ENCODE results near the gene CARD9.

Gene CARD9

GRCh38 chr9:136381311-136381710 lies 7.8 kb upstream of the CARD9 start:
- in situ Hi-C loops (cut with MboI; ENCODE audit: low sequenced_read_pairs): no loop called here

GRCh38 chr9:136380381-136380780 lies 6.9 kb upstream of the CARD9 start:
- in situ Hi-C loops (cut with MboI; ENCODE audit: low sequenced_read_pairs): no loop called here

- in situ Hi-C loops (cut with MboI; ENCODE audit: low sequenced_read_pairs): no loop called here
Observed at GRCh38 chr9:136379891-136380290, 6.4 kb upstream of the CARD9 start.

- in situ Hi-C loops (cut with MboI; ENCODE audit: low sequenced_read_pairs): no loop called here
Observed at GRCh38 chr9:136379401-136379800, 5.9 kb upstream of the CARD9 start.

DNA sequence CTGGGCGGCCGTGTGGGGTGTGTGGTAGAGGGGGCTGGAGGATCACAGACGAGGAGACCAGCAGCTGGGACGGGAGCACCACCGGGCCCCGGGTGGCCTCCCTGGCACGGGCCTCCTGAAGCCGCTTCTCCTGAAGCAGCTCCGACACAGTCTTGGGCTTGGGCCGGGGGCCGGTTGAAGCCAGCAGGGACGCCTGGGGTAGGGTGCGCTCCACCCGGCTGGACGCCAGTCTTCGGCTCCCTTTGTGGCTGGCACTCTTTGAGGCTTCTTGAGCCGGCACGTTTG lies 5.5 kb upstream of the CARD9 start:
- in situ Hi-C loops (cut with MboI; ENCODE audit: low sequenced_read_pairs): no loop called here

DNA sequence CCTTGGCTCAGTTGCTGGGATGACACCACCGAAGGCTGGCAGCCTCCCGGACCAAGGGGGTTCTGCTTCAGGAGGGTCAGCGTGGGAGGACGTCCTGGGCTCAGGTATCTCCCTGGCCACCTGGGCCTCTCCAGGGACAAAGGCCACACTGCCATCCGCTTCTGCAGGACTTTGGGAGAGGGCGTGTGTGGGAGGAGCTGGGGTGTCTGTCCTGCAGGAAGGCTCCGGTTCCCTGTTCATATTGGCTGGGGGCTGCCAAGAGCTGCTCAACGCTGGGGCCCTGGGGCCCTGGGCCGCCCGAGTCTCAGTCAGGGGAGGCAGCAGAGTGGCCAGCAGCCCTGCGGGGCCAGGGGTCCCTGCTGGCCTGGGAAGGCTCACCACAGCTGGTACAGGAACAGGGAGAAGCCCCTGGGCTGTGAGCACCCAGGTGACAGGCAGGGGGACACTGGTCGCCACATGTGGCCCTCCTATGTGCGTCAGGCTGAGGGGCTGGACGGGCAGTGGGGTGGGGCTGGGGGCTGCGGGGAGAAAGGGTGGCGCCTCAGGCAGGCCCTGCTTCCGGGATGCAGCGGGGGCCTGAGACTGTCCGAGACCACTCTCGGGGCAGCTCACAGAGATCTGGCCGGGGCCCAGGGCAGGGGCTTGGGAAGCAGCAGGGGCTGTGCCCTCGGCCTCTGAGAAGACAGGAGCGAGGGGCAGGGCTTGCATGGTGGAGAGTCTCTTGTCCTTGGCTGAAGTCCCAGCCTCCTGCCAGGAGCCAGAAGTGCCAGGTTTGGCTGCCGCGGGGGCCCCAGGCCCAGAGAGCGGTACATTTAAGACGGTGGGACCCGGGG lies 4.9 kb upstream of the CARD9 start:
- in situ Hi-C loops (cut with MboI; ENCODE audit: low sequenced_read_pairs): no loop called here

DNA sequence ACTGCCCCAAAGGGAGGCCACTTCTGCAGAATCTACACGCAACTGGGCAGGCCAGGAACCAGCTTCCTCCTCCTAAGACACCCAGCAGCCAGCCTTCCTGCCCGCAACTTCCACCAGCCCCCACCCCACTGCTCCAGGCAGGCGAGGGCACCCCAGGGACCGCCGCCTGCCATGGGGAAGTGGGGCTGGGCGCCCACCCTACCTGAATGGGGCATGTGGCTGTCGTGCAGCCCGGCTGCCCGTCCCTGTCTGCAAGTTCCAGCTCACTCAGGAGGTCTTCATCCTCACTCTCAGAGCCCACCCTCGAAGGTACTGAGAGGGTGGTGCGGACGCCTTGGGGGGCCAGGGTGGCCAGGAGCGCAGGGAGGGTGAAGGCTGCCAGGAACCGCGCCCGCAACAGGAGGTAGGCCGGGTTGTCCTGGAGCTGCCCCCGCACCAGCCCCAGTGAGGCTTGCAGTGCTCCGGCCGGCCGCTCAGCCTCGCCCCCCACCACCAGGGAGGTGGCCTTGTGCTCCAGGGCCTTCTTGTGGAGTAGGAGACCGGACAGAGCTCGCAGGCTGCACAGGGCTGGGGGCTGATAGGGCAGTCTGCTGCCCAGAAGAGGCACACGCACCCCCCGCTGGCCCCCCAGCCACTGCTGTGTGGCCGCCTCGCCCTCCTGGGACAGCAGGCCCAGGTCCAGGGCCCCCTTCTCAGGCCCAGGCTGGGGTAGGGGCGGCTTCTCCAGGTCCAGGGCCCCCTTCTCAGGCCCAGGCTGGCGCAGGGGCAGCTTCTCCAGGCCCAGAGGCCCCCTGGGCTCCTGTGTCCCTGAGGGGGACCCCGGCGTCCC lies 4.1 kb upstream of the CARD9 start:
- in situ Hi-C loops (cut with MboI; ENCODE audit: low sequenced_read_pairs): no loop called here

DNA sequence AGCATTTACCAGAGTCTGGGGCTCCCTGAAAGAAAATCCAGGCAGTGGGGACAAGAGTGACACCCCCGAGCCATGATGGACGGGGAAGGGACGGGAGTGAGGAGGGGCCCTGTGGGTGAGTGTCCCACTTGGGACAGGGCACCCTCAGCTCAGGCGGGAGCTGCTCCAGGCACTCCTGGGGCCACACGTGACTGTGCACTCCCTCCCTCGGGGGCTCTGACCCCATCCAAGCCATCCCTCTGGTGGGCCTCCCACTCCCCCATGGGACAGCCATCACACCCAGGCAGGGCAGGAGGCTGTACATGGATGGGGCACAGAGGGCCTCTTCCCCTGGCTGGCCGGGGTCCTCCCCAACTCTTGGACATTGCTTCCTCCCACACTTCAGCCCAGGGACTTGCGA lies 3.0 kb upstream of the CARD9 start:
- in situ Hi-C loops (cut with MboI; ENCODE audit: low sequenced_read_pairs): no loop called here

DNA sequence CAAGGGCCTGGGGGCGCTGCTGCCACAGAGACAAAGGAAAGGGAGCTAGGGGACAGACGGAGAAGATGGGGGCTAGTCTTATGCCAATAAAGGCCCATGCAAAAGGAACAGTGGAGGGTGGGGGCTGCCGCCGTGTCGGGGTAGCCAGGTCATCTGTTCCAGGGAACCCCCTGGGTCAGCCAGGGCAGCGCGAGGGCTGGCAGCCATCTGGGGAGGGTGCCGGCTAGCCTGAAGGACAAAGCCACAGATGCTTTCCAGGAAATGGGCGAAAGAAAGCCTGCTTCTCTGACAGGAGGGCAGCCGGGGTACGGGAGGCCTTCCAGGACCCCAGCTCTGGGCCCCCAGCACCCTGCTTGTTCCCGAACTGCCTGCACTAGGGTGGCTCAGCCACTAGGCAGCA lies 1.6 kb upstream of the CARD9 start:
- in situ Hi-C loops (cut with MboI; ENCODE audit: low sequenced_read_pairs): no loop called here

DNA sequence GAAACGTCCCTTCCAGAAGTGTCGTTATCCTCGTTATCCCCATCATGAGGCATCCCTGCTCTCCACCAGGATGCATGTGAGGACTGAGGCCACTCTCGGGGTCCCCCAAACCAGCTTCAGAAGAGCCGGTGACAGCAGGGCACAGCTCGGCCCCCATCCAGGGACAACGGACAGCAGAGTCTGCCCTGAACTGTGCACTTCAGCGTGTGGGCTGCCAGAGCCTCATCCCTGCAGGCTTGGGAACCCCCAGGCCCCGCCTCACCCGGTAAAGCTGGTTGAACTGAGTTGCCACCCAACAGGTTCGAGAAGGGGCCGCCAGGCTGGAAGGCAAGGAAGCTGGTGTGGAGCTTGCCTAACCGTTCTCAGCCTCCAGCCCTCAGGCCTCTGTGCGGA lies 710 bp upstream of the CARD9 start:
- in situ Hi-C loops (cut with MboI; ENCODE audit: low sequenced_read_pairs): no loop called here

DNA sequence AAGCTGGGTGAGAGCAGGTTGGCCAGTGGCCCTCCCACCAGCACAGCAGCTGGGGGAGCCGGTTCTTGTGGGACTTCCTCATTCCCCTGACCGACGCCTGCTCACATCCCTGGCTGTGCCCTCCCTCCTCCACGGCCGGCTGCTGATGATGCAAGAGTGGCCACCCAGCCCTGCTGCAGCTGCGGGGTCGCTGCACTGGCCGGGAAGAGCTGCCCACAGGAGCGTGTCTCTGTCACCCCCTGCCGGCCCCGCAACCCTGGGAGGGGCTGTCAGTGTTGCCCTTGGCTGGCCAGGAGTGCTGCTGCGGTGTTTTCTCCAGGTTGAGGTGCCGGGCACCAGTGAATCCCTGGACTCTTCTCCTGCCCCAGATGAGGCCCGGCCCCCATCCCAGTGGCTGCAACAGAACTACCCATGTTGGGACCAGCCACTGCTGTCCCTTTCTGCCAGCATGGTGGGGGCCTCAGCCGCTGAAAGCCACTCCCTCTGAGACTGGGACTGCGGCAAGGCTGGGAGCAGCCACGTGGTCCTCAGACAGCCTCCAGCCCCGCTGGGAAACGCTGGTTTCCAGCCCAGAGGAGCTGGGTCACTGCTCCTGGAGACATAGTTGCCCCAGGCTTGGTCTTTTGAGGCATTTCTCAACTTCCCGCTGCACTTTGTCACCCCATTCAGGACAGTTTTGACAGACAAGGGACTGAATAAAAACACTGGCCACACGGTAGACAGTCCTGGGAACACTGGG lies 739 bp downstream of the CARD9 start:
- in situ Hi-C loops (cut with MboI; ENCODE audit: low sequenced_read_pairs): no loop called here

DNA sequence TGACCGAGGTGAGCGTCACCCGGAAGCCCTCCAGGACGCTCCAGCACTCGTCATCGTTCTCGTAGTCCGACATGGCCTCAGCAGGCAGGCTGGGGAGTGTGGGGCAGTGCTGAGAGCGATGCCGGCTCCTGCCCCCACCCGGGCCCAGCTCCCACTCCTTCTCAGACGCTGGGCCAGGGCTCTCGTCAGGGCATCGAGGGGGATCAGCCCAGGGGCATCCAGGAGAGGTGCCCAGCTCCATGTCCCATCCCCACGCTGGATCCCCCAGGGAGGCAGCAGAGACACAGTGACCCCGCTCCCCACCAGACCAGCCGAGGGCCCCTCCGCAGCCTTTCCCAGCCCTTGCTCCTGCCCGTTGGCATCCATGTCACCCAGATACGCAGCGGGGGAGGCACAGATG lies 1.5 kb downstream of the CARD9 start:
- in situ Hi-C loops (cut with MboI; ENCODE audit: low sequenced_read_pairs): no loop called here

- in situ Hi-C loops (cut with MboI; ENCODE audit: low sequenced_read_pairs): no loop called here
Observed at GRCh38 chr9:136371533-136371880, 2.0 kb downstream of the CARD9 start.

DNA sequence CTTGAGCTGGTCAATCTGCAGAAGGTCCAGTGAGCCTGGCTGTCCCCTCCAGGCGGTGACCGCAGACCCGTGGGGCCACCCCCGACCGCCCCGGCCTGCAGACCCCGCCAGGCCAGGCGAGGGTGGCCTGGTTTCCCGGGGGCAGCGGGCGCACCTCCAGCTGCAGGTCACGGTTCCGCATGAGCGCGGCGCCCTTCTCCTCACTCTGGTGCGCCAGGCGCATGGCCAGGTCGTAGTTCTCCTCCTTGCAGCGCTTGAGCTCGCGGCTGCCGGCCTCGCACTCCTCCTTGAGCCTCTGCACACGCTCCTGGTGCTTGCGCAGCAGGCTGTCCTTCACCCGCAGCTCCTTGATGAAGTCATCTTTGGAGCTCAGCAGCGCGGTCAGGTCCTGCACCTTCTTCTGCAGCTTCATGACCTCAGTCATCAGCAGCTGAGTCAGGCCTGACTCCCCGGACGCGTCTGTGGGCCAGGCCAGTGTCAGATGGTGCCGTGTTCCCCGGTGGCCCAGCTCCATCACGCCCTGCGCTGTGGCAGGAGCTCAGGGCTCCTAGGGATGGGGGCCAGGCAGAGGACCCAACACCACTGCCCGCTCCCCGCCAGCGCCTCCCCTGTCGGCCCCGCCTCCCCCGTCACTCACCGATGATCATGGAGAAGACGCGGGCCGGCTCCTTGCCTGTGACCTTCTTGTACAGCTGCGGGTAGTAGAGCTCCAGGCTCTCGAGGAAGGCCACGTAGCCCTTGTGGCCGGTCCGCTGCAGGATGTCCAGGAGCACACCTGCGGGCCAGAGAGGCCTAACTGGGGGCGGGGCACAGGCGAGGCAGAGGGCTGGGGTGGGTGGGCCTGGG lies 2.6 kb downstream of the CARD9 start:
- in situ Hi-C loops (cut with MboI; ENCODE audit: low sequenced_read_pairs): no loop called here

DNA sequence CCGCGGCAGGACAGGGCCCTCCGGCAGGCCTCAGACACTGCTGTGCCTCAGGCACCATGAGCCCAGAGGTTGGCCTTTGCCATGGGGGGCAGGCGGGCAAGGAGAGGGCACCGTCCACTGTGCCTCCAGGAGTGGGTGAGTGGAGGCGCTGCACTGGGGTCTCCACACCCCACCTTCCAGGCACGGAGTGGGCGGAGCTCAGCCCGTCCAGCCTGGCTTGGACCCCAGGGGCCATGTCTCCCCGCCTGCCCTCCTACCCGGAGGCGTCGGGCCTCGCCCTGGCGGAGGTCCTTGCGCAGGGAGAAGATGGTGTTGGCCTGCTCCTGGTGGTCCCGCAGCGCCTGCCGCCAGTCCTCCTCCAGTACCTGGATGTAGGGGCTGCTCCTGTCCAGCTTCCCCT lies 3.4 kb downstream of the CARD9 start:
- in situ Hi-C loops (cut with MboI; ENCODE audit: low sequenced_read_pairs): no loop called here

DNA sequence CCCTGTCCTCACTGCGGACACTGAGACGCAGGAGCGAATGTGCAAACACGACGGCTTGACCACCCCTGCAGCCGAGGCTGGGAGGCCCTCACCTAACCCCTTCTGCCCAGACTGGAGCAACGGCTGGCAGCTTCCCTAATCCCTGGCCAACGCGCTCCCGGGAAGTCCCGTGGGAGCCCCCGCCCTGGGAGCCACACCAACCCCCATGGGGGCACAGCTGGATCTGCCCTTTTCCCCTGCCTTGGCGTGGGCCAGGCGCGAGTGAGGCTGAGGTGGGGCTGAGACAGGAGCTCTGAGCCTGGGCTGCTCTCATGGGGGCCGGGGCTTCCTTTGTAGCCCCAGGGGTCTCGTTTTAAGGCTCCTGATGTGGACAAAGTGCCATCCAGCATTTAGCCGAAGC lies 5.3 kb downstream of the CARD9 start:
- in situ Hi-C loops (cut with MboI; ENCODE audit: low sequenced_read_pairs): no loop called here

GRCh38 chr9:136367296-136368145 lies 5.9 kb downstream of the CARD9 start:
- in situ Hi-C loops (cut with MboI; ENCODE audit: low sequenced_read_pairs): no loop called here

DNA sequence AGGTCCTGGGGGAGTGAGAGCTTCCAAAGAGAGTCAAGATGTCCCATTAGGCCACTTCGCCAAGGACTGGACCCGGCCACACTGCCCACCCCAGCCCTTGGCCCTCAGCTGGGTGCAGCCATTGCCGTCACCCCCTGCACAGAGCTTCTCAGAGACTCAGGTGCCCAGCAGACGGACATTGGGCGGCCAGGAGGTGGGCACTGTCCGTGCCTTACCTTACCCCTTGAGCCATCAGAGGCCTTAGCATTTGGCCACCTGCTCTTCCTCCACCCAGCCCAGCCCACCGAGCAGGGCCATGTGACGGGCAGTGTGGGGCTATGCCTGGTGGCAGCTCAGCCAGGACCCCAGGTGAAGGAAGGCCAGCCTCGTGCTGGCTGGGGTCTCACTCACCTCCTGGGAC lies 6.6 kb downstream of the CARD9 start:
- in situ Hi-C loops (cut with MboI; ENCODE audit: low sequenced_read_pairs): no loop called here

DNA sequence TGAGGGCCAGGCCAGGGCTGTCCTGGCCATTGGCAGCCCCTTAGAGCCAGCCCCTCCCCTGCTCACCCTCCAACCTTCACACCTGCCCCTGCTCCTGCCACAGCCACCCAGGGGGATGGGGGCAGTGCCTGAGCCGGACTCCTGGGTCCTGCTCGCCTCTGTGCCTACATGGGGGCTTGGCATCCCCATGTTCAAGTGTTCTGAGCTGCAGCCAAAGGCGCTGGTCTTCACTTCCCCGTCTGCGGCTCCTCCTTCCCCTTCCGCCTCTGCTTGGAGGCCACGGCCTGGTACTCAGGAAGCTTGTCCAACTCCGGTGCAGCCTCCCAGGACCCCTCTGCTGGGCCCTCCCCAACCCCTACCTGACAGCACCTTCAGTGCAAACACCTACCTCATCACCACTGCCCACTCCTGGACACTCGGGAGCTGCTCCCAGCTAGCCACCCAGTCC lies 7.7 kb downstream of the CARD9 start:
- in situ Hi-C loops (cut with MboI; ENCODE audit: low sequenced_read_pairs): no loop called here
